Renal pelvis (tissue), 4 donors: ENCODE measurements around the gene IGFBPL1. TPM values are rescaled to one million over a fixed set of nuclear protein-coding genes. Genes with fewer than 3 reads are reported as not detected.

Source experiments
- DNase-seq: peaks from one replicate; pipeline ENCODE4 v3.0.0-alpha.2; 2013
- polyA plus RNA-seq, 3 donors: library from polyadenylated mRNA; unstranded; fragments of 120-200 nt; gene quantifications; one replicate each; pipeline ENCODE4 v1.2.1, GENCODE V29; 2013; ENCODE audit not compliant: insufficient read length in 3 of 3

Gene IGFBPL1
- polyA plus RNA-seq, 3 donors, result 1.4 to 1.7 (median 1.5) TPM

DNA sequence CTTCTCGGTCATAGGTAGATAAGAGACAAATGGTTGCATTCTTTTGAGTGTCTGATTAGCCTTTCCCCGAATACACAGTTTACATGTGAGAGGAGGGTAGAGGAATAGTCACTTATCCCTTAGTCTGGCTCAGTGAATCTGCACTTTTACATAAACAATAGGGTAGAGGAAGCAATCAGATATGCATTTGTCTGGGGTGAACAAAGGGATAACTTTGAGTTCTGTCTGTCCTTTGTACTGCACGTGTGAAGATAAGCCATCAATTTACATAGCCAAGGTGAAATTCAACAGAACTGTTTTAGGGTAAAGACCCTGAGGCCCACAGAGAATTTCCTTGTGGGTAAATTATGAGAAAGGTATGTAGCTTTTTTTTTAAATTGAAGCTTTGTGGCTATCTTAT, 10.1 kb upstream of the IGFBPL1 start:
- no peak for DNase-seq

- no peak for DNase-seq
Measured at GRCh38 chr9:38432922-38433510, 8.8 kb upstream of the IGFBPL1 start.

GRCh38 chr9:38431116-38431515, 6.9 kb upstream of the IGFBPL1 start:
- no peak for DNase-seq

DNA sequence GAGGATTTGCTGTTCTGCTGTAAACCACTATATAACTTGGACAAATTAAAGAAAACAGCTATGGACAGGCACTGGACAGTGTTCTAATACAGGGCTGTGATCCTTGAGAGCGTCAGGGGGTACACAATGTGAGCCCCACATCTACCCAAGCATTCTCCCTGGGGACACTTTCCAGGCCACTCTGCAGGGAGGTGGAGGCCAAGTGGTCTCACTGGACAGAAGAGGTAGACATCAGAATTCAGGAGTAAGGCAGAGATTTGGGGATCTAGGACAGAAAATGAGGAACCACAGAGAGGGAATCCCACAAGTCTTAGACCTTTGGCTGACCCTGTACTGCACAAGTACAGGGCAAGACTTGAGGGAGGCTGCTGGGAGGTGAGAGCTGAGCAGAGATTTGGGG, 3.8 kb upstream of the IGFBPL1 start:
- no peak for DNase-seq

- no peak for DNase-seq
Measured at GRCh38 chr9:38424918-38425317, 664 bp upstream of the IGFBPL1 start.

DNA sequence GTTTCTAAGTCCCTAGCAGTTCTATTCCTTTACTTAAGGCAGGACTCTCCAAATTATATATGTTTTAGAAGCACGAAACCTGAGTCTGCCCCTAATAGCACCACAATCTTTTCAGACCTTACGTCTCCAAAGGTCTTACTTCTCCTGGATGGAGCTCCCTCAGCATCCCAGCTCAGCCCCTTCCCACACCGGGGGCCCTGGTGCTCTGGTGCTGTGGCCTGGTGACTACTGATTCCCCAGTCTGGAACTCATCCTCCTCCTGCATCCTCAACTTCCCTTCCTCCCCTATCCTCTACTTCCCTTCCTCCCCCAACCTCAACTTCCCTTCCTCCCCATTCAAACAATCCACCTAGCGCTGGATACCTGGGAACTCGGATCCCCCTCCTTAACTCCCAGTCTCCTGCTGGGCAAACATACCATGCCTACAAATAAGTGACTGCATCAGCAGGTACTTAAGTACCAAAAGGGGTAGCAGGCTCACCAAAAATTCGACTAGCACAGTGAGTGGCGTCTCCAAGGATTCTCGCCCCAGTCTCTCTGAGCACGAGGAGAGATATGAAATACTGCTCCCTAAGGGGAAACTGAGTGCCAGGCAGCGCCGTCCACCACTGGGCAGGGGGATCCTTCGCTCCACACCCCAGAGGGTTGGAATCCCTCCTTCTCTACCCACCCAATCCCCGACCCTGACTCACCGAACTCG, 831 bp downstream of the IGFBPL1 start:
- no peak for DNase-seq

DNA sequence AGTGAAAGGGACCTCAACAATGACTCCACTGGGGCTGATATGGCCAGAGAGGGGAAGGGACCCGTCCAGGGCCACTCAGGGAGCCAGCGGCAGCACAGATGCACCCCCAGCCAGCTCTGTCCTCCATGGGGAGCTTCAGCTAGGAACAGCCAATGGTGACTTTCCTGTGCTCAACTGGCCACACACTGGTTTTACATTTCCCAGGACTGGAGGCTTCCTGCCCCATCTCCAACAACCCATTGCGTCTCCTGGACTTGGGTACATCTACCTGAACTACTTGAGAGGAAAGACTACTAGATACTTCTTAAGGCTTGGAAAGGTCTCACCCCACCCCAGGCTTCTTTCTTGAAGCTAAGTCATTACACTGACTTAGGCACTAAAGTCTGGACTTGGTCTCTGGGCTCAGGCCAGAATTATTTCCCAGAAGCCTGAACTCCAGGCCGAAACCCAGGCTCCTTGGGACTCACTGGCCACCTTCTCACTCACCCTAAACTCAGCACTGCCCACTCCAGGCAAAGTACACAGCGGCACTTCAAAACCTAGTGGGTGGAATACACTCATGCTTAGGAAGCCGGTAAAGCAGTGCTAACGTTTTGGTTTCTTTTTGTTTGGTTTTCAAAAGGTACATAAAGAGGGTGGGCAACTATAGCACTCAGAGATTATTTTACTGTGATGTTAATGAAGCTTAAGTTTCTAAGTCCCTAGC, 1.5 kb downstream of the IGFBPL1 start:
- DNase-seq, result no peak

GRCh38 chr9:38421498-38422211, 2.6 kb downstream of the IGFBPL1 start:
- no peak for DNase-seq

- no peak for DNase-seq
Measured at GRCh38 chr9:38419181-38419580, 5.1 kb downstream of the IGFBPL1 start.

GRCh38 chr9:38418366-38418765, 5.9 kb downstream of the IGFBPL1 start:
- DNase-seq, result no peak

DNA sequence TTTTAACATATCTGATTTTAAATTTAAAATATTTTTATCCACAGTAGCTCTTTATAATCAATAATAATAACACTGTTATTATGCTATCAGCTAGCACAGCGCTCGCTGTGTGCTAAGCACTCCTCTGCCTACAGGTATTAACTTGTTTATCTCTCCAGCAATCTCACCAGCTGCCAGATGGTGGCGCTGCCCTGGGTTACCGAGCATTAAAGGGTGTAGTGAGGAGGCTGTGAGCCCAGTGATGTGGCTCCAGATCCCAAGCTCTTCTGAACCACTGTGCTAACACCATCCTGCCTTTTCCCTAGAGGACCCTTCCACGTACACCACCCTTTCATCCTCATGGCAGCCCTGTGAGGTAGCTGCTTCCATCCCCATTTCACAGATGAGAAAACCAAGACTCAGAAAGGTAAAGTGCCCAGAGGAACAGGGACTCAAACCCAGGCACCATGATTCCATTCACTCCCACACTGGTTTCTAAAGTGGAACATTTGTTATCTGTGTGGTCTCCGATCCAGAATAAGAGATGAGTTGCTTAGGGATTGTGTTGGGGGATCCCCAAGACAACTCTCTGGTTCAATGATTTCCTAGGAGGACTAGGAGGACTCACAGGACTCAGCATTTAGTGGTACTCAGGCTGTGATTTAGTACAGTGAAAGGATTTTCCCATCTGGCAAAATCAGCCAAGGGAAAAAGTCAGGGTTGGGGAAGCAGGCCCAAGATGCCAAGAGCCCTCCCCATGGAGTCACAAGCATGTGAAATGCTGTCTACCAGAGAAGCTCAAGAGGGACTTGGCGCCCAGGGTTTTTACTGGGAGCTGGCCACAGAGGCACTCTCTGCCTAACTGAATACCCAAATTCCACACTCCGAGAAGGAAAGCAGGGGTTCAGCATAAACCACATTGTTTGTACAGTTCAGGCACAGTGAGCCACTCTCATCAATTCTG, 7.0 kb downstream of the IGFBPL1 start:
- DNase-seq, result no peak

DNA sequence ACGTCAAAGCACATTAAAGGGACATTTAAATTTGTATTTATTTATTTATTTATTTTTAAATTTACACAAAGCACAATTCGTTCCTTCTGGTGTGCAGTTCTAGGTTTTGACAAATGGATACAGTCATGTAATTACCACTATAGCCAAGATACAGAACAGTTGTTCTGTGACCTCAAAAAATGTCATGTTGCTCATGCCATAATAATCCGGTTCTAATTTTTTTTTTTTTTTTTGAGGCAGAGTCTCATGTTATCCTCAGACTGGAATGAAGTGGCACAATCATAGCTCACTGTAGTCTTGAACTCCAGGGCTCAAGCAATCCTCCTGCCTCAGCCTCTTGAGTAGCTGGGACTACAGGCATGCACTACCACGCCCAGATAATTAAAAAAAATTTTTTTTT, 7.8 kb downstream of the IGFBPL1 start:
- DNase-seq, result no peak

GRCh38 chr9:38415856-38416255, 8.4 kb downstream of the IGFBPL1 start:
- DNase-seq, result no peak

- no peak for DNase-seq
Measured at GRCh38 chr9:38414040-38414723, 10.1 kb downstream of the IGFBPL1 start.

- no peak for DNase-seq
Measured at GRCh38 chr9:38413283-38413682, 11.0 kb downstream of the IGFBPL1 start.

- no peak for DNase-seq
Measured at GRCh38 chr9:38412751-38413150, 11.5 kb downstream of the IGFBPL1 start.

GRCh38 chr9:38408719-38409118, 15.5 kb downstream of the IGFBPL1 start:
- no peak for DNase-seq

GRCh38 chr9:38406476-38407186, 17.6 kb downstream of the IGFBPL1 start:
- DNase-seq, result no peak

DNA sequence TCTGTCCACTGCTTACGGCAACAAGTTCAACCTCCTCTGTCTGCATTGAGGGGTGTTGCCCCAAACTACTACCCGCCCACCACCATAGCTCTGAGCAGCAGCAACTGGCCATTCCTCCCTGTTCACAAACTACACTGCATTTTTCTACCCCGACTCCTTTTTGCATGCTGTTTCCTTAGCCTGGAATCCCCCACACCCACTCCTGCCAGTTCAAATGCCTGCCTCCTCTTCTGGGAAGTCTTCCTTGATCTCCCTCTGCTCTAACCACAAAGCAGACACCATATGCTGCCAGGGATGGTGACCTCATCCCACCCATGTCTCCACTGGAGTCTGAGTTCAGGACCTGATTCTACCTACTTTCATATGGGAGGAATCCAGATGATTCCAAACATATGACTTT, 18.5 kb downstream of the IGFBPL1 start:
- no peak for DNase-seq

- DNase-seq, result no peak
Measured at GRCh38 chr9:38404314-38404713, 19.9 kb downstream of the IGFBPL1 start.
